ENCODE data around the gene GALNT2.

Gene GALNT2

GRCh38 chr1:230228236-230228897, 161.3 kb downstream of the GALNT2 start:
- H3K27me3 ChIP-seq (ENCODE audit: low read depth) = no peaks in the 10 kb centered on the region
- in situ Hi-C loops (cut with MboI; ENCODE audit: low sequenced_read_pairs) = no loop called here
- H3K9me3 ChIP-seq = no peaks in the 10 kb centered on the region
- no peaks in the 10 kb centered on the region for H3K36me3 ChIP-seq (replicated peaks)
- H3K4me3 ChIP-seq = no peak overlapping the region
- DNase-seq (ENCODE audit: low spot score in 2 of 2) = no peak
- H3K4me1 ChIP-seq = no peaks in the 10 kb centered on the region

DNA sequence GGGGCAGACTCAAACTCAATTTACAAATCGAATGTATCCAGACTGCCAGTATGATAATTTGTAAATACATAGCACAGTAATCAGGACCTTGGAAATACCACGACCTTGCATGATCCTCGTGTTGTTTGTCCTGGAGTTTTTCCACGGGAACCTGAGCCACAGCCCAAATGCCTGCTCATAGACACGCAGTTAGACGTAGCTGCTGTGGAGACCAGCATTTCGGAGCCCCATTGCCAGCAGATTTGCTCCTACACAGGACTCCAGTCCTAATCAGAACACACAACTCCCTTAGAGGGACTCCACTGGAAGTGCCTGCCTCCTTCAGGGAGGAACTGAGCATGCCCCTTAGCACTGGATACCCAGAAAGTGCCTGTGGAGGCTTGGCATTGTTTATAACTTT, 163.2 kb downstream of the GALNT2 start:
- Histone ChIP-seq H3K36me3 (replicated peaks) (no peaks in the 10 kb centered on the region), H3K9me3 (no peaks in the 10 kb centered on the region)
- in situ Hi-C loops (cut with MboI; ENCODE audit: low sequenced_read_pairs) = no loop called here

GRCh38 chr1:230230948-230231773, 164.1 kb downstream of the GALNT2 start:
- H3K27me3 ChIP-seq (ENCODE audit: low read depth) = no peaks in the 10 kb centered on the region
- no peaks in the 10 kb centered on the region for H3K36me3 ChIP-seq (replicated peaks)
- DNase-seq (ENCODE audit: low spot score in 2 of 2) = no peak
- H3K4me3 ChIP-seq = no peak overlapping the region
- H3K4me1 ChIP-seq = no peaks in the 10 kb centered on the region
- no peaks in the 10 kb centered on the region for H3K9me3 ChIP-seq
- in situ Hi-C loops (cut with MboI; ENCODE audit: low sequenced_read_pairs) = no loop called here

More for the DNA sequence above, 163.2 kb downstream of the GALNT2 start:
- Histone ChIP-seq H3K4me1 (no peaks in the 10 kb centered on the region), H3K4me3 (no peak overlapping the region), H3K27me3 (ENCODE audit: low read depth) (no peaks in the 10 kb centered on the region)
- no peak for DNase-seq (ENCODE audit: low spot score in 2 of 2)

DNA sequence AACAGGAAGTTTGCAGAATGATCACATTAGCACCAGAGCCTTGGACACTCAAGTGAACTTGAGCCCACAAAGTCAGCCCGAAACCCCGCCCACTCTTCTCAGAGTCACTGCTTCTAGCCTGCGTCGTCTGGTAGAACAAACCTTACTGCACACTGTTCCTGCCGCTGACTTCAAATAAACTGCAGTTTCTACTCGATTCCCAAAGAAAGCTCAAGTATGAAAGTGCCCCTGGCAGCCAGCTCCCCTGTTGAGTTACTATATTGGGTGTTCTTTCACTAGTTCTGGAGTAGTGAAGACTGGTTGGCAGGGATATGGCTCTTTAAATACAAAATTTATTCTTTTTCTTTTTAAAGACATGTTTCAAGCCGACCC, 164.7 kb downstream of the GALNT2 start:
- Histone ChIP-seq H3K27me3 (ENCODE audit: low read depth) (no peaks in the 10 kb centered on the region), H3K4me1 (no peaks in the 10 kb centered on the region), H3K9me3 (no peaks in the 10 kb centered on the region), H3K4me3 (no peak overlapping the region), H3K36me3 (replicated peaks) (0 out of 2 replicates have a peak, but pooled peaks cover 2% of the 10 kb centered on the region)
- in situ Hi-C loops (cut with MboI; ENCODE audit: low sequenced_read_pairs) = no loop called here
- DNase-seq (ENCODE audit: low spot score in 2 of 2) = no peak

- Histone ChIP-seq H3K9me3 (no peaks in the 10 kb centered on the region), H3K4me1 (no peaks in the 10 kb centered on the region), H3K27me3 (ENCODE audit: low read depth) (no peaks in the 10 kb centered on the region), H3K36me3 (replicated peaks) (0 out of 2 replicates have a peak, but pooled peaks cover 2% of the 10 kb centered on the region), H3K4me3 (no peak overlapping the region)
- no peak for DNase-seq (ENCODE audit: low spot score in 2 of 2)
- in situ Hi-C loops (cut with MboI; ENCODE audit: low sequenced_read_pairs) = no loop called here
Measured at GRCh38 chr1:230232371-230232771, 165.3 kb downstream of the GALNT2 start.

- Histone ChIP-seq H3K4me3 (no peak overlapping the region), H3K9me3 (no peaks in the 10 kb centered on the region), H3K36me3 (replicated peaks) (0 out of 2 replicates have a peak, but pooled peaks cover 2% of the 10 kb centered on the region), H3K4me1 (no peaks in the 10 kb centered on the region), H3K27me3 (ENCODE audit: low read depth) (no peaks in the 10 kb centered on the region)
- in situ Hi-C loops (cut with MboI; ENCODE audit: low sequenced_read_pairs) = no loop called here
- no peak for DNase-seq (ENCODE audit: low spot score in 2 of 2)
Measured at GRCh38 chr1:230233786-230234185, 166.7 kb downstream of the GALNT2 start.

- in situ Hi-C loops (cut with MboI; ENCODE audit: low sequenced_read_pairs) = no loop called here
- Histone ChIP-seq H3K36me3 (replicated peaks) (0 out of 2 replicates have a peak, but pooled peaks cover 2% of the 10 kb centered on the region), H3K9me3 (no peaks in the 10 kb centered on the region)
Measured at GRCh38 chr1:230235876-230236275, 168.8 kb downstream of the GALNT2 start.

GRCh38 chr1:230236301-230237008, 169.4 kb downstream of the GALNT2 start:
- no peak for DNase-seq (ENCODE audit: low spot score in 2 of 2)
- 0 out of 2 replicates have a peak, but pooled peaks cover 2% of the 10 kb centered on the region for H3K36me3 ChIP-seq (replicated peaks)
- no peaks in the 10 kb centered on the region for H3K27me3 ChIP-seq (ENCODE audit: low read depth)
- H3K4me1 ChIP-seq = no peaks in the 10 kb centered on the region
- no peak overlapping the region for H3K4me3 ChIP-seq
- in situ Hi-C loops (cut with MboI; ENCODE audit: low sequenced_read_pairs) = no loop called here
- H3K9me3 ChIP-seq = no peaks in the 10 kb centered on the region

More at GRCh38 chr1:230235876-230236275, 168.8 kb downstream of the GALNT2 start:
- no peaks in the 10 kb centered on the region for H3K27me3 ChIP-seq (ENCODE audit: low read depth)
- no peak overlapping the region for H3K4me3 ChIP-seq
- no peak for DNase-seq (ENCODE audit: low spot score in 2 of 2)
- H3K4me1 ChIP-seq = no peaks in the 10 kb centered on the region

- no peak for DNase-seq (ENCODE audit: low spot score in 2 of 2)
Measured at GRCh38 chr1:230237009-230237370, 170.0 kb downstream of the GALNT2 start.

DNA sequence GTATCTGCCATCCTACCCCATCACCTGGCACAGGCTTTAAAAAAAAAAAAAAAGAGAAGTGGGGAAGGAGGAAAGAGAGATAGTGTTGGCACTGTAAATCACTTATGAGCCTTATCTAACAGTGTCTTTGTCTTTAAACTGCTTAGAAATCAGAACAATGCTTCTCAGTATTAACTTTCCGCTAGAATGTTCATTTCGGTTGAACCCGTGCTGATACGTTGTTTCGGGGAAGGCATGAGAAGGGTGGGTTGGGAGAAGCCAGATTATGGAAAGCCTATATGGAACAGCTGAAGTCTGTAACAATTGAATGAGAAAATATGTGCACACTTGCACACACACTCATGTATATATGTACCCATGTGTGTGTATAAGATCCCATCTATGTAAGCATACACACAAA, 170.8 kb downstream of the GALNT2 start:
- Histone ChIP-seq H3K36me3 (replicated peaks) (peaks cover 5% of the 10 kb centered on the region; the same call in 1 of the 2 replicates), H3K27me3 (ENCODE audit: low read depth) (no peaks in the 10 kb centered on the region)
- in situ Hi-C loops (cut with MboI; ENCODE audit: low sequenced_read_pairs) = no loop called here

More at GRCh38 chr1:230237009-230237370, 170.0 kb downstream of the GALNT2 start:
- Histone ChIP-seq H3K4me3 (no peak overlapping the region), H3K36me3 (replicated peaks) (0 out of 2 replicates have a peak, but pooled peaks cover 3% of the 10 kb centered on the region), H3K27me3 (ENCODE audit: low read depth) (no peaks in the 10 kb centered on the region), H3K4me1 (no peaks in the 10 kb centered on the region), H3K9me3 (no peaks in the 10 kb centered on the region)
- in situ Hi-C loops (cut with MboI; ENCODE audit: low sequenced_read_pairs) = no loop called here

GRCh38 chr1:230240446-230241086, 173.5 kb downstream of the GALNT2 start:
- no peaks in the 10 kb centered on the region for H3K27me3 ChIP-seq (ENCODE audit: low read depth)
- H3K4me3 ChIP-seq = no peak overlapping the region
- H3K36me3 ChIP-seq (replicated peaks) = peaks cover 5% of the 10 kb centered on the region; the same call in 1 of the 2 replicates
- DNase-seq (ENCODE audit: low spot score in 2 of 2) = no peak
- H3K4me1 ChIP-seq = no peaks in the 10 kb centered on the region
- in situ Hi-C loops (cut with MboI; ENCODE audit: low sequenced_read_pairs) = no loop called here
- no peaks in the 10 kb centered on the region for H3K9me3 ChIP-seq

More for the DNA sequence above, 170.8 kb downstream of the GALNT2 start:
- Histone ChIP-seq H3K4me3 (no peak overlapping the region), H3K4me1 (no peaks in the 10 kb centered on the region), H3K9me3 (no peaks in the 10 kb centered on the region)
- DNase-seq (ENCODE audit: low spot score in 2 of 2) = no peak

- no peak for DNase-seq (ENCODE audit: low spot score in 2 of 2)
- H3K4me1 ChIP-seq = no peaks in the 10 kb centered on the region
- in situ Hi-C loops (cut with MboI; ENCODE audit: low sequenced_read_pairs) = no loop called here
- H3K9me3 ChIP-seq = no peaks in the 10 kb centered on the region
- H3K36me3 ChIP-seq (replicated peaks) = peaks cover 3% of the 10 kb centered on the region; the same call in 1 of the 2 replicates
- H3K27me3 ChIP-seq (ENCODE audit: low read depth) = no peaks in the 10 kb centered on the region
- no peak overlapping the region for H3K4me3 ChIP-seq
Measured at GRCh38 chr1:230242326-230242725, 175.3 kb downstream of the GALNT2 start.

- Histone ChIP-seq H3K4me1 (no peaks in the 10 kb centered on the region), H3K4me3 (no peak overlapping the region), H3K9me3 (no peaks in the 10 kb centered on the region), H3K27me3 (ENCODE audit: low read depth) (no peaks in the 10 kb centered on the region), H3K36me3 (replicated peaks) (peaks cover 3% of the 10 kb centered on the region; the same call in 1 of the 2 replicates)
- in situ Hi-C loops (cut with MboI; ENCODE audit: low sequenced_read_pairs) = no loop called here
- DNase-seq (ENCODE audit: low spot score in 2 of 2) = no peak
Measured at GRCh38 chr1:230243146-230243545, 176.1 kb downstream of the GALNT2 start.

All from HAP-1 (cell line).